Gastrocnemius medialis (tissue), 4 donors: ENCODE data around the gene LMTK3.

ENCODE experiments used
- POLR2A ChIP-seq, 2 donors: fragments of 450-650 bp; IDR thresholded peaks; one replicate each; pipeline ENCODE4 v1.6.1; 2017; ENCODE audit warnings: antibody characterized with exemption in 2 of 2, mild to moderate bottlenecking in 2 of 2, moderate library complexity in 2 of 2
- TF ChIP-seq, protein P1 (sequence below), 5 experiments: fragments of 450-650 bp in 3 of 5; fragments of 200-600 bp in 2 of 5; sonication (generic) in 2 of 5; IDR thresholded peaks in 4 of 5; conservative IDR thresholded peaks in 1 of 5; 1 replicate in 4 of 5; 2 replicates in 1 of 5; pipeline ENCODE4 v1.5.1; 2016 to 2019; ENCODE audit warnings: antibody characterized with exemption in 5 of 5, mild to moderate bottlenecking in 3 of 5, moderate library complexity in 3 of 5

GRCh38 chr19:48495396-48495795, 16.2 kb downstream of the LMTK3 start:
- TF ChIP-seq, protein P1, sequence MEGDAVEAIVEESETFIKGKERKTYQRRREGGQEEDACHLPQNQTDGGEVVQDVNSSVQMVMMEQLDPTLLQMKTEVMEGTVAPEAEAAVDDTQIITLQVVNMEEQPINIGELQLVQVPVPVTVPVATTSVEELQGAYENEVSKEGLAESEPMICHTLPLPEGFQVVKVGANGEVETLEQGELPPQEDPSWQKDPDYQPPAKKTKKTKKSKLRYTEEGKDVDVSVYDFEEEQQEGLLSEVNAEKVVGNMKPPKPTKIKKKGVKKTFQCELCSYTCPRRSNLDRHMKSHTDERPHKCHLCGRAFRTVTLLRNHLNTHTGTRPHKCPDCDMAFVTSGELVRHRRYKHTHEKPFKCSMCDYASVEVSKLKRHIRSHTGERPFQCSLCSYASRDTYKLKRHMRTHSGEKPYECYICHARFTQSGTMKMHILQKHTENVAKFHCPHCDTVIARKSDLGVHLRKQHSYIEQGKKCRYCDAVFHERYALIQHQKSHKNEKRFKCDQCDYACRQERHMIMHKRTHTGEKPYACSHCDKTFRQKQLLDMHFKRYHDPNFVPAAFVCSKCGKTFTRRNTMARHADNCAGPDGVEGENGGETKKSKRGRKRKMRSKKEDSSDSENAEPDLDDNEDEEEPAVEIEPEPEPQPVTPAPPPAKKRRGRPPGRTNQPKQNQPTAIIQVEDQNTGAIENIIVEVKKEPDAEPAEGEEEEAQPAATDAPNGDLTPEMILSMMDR (IDR thresholded peaks at IDR 0.05 in 4 of 5, conservative IDR thresholded peaks at IDR 0.05 in 1 of 5): no peak
- no peak for TF ChIP-seq POLR2A (IDR thresholded peaks at IDR 0.05)
